SK-N-SH (cell line): ENCODE data around the gene FHIP2A.

Source experiments
- CTCF ChIP-seq: fragments of 200-600 bp; sonication (generic); IDR thresholded peaks from 2 replicates; pipeline ENCODE4 v1.6.1; 2017; ENCODE audit warnings: antibody characterized with exemption, mild to moderate bottlenecking, moderate library complexity
- EP300 ChIP-seq, 2 experiments: IDR thresholded peaks; 2 replicates each; pipeline versions ENCODE4 v1.4.0 to v1.6.1; 2012; ENCODE audit warnings: borderline replicate concordance in 1 of 2, low read depth in 1 of 2, low read length in 1 of 2
- EZH2phosphoT487 ChIP-seq: fragments of 200-600 bp; sonication (generic); IDR thresholded peaks from 2 replicates; pipeline ENCODE4 v1.6.1; 2017; ENCODE audit warnings: low read depth, mixed run types, mild to moderate bottlenecking, antibody characterized with exemption, moderate library complexity, borderline replicate concordance
- GATA2 ChIP-seq: sonication (generic); formaldehyde crosslinking; IDR thresholded peaks from 2 replicates; pipeline ENCODE4 v1.5.0; 2020; ENCODE audit warnings: mild to moderate bottlenecking, missing genetic modification reagents
- IRF3 ChIP-seq: fragments of 150-350 bp; IDR thresholded peaks from 2 replicates; pipeline ENCODE4 v1.6.1; 2016; ENCODE audit warnings: mild to moderate bottlenecking, low read depth, low read length
- PBX3 ChIP-seq: IDR thresholded peaks from 2 replicates; pipeline ENCODE4; 2012
- POLR2AphosphoS5 ChIP-seq: IDR thresholded peaks from 2 replicates; pipeline ENCODE4 v1.6.1; 2012; ENCODE audit warnings: low read depth, low read length
- SIN3A ChIP-seq: IDR thresholded peaks from 2 replicates; pipeline ENCODE4 v1.6.1; 2012; ENCODE audit warnings: low read depth, mild to moderate bottlenecking, low read length, moderate library complexity, borderline replicate concordance
- SMC3 ChIP-seq: IDR thresholded peaks from 2 replicates; pipeline ENCODE4 v1.6.1; 2012; ENCODE audit warnings: low read depth, low read length, improper control_type of control experiment
- TAF1 ChIP-seq: IDR thresholded peaks from 2 replicates; pipeline ENCODE4 v1.6.1; 2012; ENCODE audit warnings: low read depth, mild to moderate bottlenecking, low read length, moderate library complexity, borderline replicate concordance
- YY1 ChIP-seq: IDR thresholded peaks from 2 replicates; pipeline ENCODE4 v1.4.0; 2012; ENCODE audit warnings: low read depth, mild to moderate bottlenecking

GRCh38 chr10:114782666-114783065 is 38.9 kb upstream of the FHIP2A start:
- TF ChIP-seq CTCF (no peak), SMC3 (no peak), POLR2AphosphoS5 (no peak), TAF1 (no peak), EZH2phosphoT487 (no peak), IRF3 (no peak), GATA2 (CRISPR knock-in tag) (no peak), SIN3A (no peak), PBX3 (no peak), YY1 (no peak), EP300 (IDR thresholded peaks at IDR 0.05; ENCODE audit: borderline replicate concordance in 1 of 2, low read depth in 1 of 2, low read length in 1 of 2) (no peak)
